NCI-H1436 (cell line): ENCODE measurements around the gene SH3BGRL3.

ENCODE experiments used
- DNase-seq: peaks from one replicate; lab custom pipeline; 2025; lab: John Stamatoyannopoulos, UW

SH3BGRL3 gene

DNA sequence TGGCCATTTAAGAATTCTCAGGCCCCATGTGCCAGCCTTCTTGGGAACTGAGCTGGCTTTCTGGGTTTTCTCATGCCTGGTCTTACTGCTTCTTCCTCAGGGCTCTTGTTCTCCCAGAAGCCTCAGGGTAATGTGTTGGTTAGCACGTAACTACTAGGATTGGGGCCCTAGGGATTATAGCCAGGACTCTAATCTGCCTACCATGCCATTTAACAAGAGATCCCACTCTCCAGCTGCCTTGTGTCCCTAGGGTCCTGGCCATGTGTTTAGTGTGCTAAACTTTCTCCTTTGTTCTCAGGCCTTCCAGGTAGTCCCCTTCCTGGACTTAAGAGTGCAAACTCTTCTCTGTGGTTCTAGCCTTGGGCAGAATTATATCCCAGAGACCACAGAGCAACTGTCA lies 2.2 kb upstream of the SH3BGRL3 start:
- no peak for DNase-seq

- no peak for DNase-seq
These were observed 1.6 kb upstream of the SH3BGRL3 start for GRCh38 chr1:26278303-26278702.

- DNase-seq, result no peak
These were observed 996 bp upstream of the SH3BGRL3 start for GRCh38 chr1:26278724-26279455.

DNA sequence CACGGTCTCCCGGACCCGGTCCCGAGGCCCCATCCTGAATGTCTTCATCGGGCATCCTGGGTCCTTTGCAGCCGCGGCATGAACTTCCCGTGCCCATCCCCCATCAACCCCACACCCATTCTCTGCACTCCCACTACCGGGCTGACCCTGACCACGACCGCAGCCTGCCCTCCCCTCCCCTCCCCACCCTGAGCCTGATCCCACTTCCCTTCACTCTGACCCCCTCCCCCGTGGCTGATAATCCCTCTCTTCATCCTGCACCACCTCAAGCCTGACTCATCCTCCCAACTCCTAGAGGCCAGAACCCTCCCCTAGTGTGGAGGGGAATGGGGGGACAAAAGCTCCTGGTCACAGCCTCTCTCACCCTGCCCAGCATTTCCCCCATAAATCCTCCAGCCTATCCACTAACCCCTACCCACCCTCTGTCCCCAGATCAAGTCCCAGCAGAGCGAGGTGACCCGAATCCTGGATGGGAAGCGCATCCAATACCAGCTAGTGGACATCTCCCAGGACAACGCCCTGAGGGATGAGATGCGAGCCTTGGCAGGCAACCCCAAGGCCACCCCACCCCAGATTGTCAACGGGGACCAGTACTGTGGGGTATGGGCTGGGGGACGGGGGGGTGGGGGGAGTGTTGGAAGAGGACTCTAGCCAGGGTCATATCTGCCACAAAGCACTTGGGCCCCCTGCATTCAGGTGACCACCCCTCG lies 602 bp downstream of the SH3BGRL3 start:
- DNase-seq, result no peak

DNA sequence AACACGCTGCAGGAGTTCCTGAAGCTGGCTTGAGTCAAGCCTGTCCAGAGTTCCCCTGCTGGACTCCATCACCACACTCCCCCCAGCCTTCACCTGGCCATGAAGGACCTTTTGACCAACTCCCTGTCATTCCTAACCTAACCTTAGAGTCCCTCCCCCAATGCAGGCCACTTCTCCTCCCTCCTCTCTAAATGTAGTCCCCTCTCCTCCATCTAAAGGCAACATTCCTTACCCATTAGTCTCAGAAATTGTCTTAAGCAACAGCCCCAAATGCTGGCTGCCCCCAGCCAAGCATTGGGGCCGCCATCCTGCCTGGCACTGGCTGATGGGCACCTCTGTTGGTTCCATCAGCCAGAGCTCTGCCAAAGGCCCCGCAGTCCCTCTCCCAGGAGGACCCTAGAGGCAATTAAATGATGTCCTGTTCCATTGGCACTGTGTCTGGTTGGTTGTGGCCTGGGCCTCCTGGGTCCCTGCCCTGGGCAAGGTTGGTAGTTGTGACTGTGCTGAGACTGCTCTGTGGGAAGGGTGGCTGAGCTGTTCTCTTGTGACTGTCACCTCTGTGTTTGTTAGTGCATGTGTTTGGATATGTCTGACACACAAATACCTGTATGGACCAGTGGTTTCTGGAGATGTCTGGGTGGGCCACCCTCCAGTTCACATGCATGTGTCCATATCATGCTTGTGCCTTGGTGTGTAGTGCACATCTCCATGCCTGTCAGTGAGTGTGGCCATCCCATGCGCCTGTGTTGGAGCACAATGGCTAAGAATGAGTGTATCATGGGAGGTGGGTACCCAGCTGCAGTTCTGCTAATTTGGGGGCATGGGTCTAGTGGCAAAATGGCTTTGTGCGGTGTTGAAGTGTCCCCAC lies 1.4 kb downstream of the SH3BGRL3 start:
- no peak for DNase-seq

DNA sequence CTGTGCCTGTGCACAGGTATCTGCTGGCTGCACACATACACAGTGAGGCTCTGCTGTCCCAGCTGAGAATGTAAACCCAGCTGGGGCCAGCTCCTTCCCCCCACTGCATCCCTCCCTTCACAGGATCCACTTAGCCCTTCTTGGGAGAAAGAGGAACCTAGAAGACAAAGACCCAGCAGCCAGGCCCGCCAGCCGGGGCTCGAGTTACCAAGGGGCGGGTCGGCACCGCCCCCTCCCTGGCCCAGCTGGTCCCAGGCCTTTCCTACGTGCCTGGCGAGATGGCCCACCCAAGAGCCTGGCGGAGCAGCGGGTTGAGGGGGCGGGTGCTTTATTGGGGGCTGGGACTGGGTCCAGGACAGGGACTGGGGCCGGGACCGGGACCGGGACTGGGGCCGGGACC lies 2.1 kb downstream of the SH3BGRL3 start:
- DNase-seq, result no peak

- DNase-seq, result no peak
These were observed 2.6 kb downstream of the SH3BGRL3 start for GRCh38 chr1:26282401-26282918.

- no peak for DNase-seq
These were observed 3.5 kb downstream of the SH3BGRL3 start for GRCh38 chr1:26283279-26283853.

GRCh38 chr1:26283871-26284596 lies 4.1 kb downstream of the SH3BGRL3 start:
- no peak for DNase-seq

- peak; percentile 10 for DNase-seq
These were observed 4.9 kb downstream of the SH3BGRL3 start for GRCh38 chr1:26284597-26285347.

DNA sequence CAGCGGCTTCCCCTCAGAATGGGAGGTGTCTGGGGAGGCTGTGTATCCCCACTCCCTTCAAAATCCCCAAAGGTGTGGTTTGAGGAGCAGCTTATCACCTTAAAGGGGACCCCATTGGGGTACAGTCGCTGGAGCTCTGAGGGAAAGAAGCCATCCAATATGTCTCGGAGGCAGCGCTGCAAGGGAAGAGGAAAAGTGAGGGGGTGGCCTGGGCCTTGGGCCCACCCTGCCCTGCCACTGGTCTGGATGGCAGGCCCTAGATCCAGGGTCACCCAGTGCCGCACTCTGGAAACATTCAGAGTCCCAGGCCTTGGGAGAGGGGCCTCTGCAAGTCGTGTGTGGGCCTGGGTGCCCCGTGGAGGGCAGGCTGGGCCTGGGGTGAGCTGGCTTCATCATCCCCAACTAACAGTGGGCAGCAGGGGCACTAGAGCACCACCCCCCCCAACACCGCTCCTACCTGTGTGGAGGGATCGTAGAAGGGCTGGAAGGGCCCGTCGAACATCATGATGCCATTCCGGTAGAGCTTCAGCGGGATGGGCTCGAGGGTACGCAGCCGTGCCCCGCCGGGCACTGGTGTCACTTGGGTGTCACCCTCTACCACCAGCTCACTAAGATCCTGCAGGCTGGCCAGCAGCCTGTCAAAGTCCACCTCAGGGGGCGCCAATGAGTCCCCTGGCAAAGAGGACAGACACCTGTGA lies 5.6 kb downstream of the SH3BGRL3 start:
- peak; percentile 16 for DNase-seq

DNA sequence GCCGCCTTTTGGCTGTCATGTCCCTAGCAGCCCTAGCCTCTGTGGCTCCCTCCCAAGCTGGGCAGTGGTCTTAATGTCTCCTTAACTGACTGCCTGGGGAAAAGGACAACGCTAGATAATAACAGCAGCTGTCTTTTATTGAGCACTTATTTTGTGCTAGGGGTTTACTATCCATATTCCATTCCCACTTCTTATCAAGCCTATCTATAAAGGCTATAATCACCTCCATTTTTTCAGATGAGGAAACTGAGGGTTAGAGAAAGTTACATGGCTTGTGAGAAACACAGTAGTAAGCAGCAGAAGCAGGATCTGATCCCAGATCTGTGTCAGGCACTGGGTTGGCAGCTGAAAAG lies 6.2 kb downstream of the SH3BGRL3 start:
- no peak for DNase-seq

- no peak for DNase-seq
These were observed 7.3 kb downstream of the SH3BGRL3 start for GRCh38 chr1:26287033-26287711.

DNA sequence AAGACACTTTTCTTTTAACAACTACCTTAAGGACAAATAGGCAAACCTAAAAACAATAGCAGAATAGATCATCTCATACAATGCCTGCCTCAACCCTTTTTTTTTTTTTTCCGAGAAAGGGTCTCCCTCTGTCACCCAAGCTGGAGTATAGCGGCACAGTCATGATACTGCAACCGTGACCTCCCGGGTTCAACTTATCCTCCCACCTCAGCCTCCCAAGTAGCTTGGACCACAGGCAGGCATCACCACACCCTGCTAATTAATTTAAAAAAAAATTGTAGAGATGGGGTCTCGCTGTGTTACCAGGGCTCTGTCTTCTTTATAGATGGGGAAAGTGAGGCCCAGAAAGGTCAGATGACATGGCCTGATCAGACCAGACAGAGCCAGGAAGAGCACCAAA lies 7.9 kb downstream of the SH3BGRL3 start:
- no peak for DNase-seq

DNA sequence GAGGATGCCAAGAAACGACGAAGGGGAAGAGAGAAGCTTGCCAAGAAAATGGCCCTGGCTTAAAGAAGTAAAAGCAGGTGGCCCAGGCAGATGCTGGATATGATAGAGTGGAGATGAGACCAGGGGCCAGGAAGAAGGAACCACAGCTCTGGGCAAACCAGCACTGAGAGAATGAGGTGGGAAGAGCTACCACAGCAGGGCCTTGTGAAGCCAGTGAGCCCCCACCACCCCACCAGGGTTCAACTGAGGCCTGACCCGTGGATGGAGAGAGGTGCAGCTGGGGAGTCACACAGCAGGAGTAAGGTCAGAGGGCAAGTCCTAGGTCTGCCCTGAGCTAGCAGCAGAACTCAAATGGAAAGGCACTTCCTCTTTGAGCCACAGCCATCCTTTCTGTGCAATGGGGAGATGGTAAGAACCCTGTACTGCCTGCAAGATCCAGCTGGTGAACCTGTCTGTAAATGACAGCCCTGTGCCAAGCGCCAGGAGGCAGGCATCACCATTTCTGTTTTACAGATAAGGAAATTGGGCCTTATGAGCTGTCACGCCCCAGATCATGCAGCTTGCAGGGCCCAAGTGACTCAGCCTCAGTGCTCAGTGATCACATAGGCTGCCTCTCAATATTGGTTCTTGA lies 8.5 kb downstream of the SH3BGRL3 start:
- DNase-seq, result no peak

- no peak for DNase-seq
These were observed 9.5 kb downstream of the SH3BGRL3 start for GRCh38 chr1:26289158-26290059.

GRCh38 chr1:26290122-26290881 lies 10.4 kb downstream of the SH3BGRL3 start:
- DNase-seq, result no peak
